ENCODE results near the gene SORBS2. TPM values are rescaled to one million over a fixed set of nuclear protein-coding genes. Genes with fewer than 3 reads are reported as not detected.
"Not testable (repeated sequence)": the region's sequence is repeated elsewhere in the genome, so short reads cannot be mapped to it uniquely, and the experiment has no call there.

Gene SORBS2
- total RNA-seq, 1 donor from 2014 or later, result not detected

DNA sequence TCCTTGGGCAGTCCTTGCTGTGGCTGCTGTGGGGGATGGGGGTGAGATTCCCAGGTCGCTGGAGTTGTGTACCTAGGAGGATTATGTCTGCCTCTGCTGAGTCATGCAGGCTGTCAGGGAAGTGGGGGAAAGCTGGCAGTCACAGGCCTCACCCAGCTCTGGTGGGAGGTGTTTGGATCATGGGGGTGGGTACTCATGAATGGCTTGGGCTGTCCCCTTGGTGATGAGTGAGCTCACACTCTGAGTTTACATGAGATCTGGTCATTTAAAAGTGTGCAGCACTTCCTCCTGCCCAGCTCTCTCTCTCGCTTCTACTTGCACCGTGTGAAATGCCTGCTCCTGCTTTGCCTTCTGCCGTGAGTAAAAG is 252.1 kb downstream of the SORBS2 start:
- no peak overlapping the region for H3K27ac Mint-ChIP-seq
- H3K27me3 Mint-ChIP-seq, result peaks cover 36% of the 10 kb centered on the region
- H3K4me3 Mint-ChIP-seq, result no peak overlapping the region
- TF ChIP-seq, protein P1, sequence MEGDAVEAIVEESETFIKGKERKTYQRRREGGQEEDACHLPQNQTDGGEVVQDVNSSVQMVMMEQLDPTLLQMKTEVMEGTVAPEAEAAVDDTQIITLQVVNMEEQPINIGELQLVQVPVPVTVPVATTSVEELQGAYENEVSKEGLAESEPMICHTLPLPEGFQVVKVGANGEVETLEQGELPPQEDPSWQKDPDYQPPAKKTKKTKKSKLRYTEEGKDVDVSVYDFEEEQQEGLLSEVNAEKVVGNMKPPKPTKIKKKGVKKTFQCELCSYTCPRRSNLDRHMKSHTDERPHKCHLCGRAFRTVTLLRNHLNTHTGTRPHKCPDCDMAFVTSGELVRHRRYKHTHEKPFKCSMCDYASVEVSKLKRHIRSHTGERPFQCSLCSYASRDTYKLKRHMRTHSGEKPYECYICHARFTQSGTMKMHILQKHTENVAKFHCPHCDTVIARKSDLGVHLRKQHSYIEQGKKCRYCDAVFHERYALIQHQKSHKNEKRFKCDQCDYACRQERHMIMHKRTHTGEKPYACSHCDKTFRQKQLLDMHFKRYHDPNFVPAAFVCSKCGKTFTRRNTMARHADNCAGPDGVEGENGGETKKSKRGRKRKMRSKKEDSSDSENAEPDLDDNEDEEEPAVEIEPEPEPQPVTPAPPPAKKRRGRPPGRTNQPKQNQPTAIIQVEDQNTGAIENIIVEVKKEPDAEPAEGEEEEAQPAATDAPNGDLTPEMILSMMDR (IDR thresholded peaks at IDR 0.05), result no peak
- no peak for DNase-seq
- no peak for ATAC-seq (ENCODE audit: low read depth)
- no peaks in the 10 kb centered on the region for H3K4me1 Mint-ChIP-seq
- ChIA-PET POLR2A (no interaction called here), CTCF (no interaction called here)
- intact Hi-C loops (cut with micrococcal nuclease), result no loop called here
- peaks cover 3% of the 10 kb centered on the region for H3K9me3 Mint-ChIP-seq
- H3K36me3 Mint-ChIP-seq (ENCODE audit: low read depth), result no peaks in the 10 kb centered on the region

DNA sequence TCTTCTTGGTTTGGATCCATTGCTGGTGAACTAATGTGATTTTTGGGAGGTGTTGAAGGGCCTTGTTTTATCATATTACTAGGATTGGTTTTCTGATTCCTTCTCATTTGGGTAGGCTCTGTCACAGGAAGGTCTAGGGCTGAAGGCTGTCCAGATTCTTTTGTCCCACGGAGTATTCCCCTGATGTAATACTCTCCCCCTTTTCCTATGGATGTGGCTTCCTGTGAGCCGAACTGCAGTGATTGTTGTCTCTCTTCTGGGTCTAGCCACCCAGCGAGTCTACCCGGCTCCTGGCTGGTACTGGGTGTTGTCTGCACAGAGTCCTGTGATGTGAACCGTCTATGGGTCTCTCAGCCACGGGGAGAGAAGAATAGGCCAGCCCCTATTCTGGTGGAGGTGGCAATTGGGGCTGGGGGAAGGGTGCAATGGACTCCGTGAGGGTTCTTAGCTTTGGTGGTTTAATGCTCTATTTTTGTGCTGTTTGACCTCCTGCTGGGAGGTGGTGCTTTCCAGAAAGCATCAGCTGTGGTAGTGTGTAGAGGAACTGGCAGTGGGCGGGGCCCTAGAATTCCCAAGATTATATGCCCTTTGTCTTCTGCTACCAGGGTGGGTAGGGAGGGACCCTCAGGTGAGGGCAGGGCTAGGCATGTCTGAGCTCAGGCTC is 252.6 kb downstream of the SORBS2 start:
- H3K27ac Mint-ChIP-seq; H3K4me3 Mint-ChIP-seq; H3K36me3 Mint-ChIP-seq (ENCODE audit: low read depth); H3K4me1 Mint-ChIP-seq; DNase-seq; POLR2A ChIA-PET; H3K9me3 Mint-ChIP-seq; CTCF ChIA-PET; intact Hi-C loops (cut with micrococcal nuclease); ATAC-seq (ENCODE audit: low read depth): not testable (repeated sequence)
- H3K27me3 Mint-ChIP-seq, result peaks cover 36% of the 10 kb centered on the region

DNA sequence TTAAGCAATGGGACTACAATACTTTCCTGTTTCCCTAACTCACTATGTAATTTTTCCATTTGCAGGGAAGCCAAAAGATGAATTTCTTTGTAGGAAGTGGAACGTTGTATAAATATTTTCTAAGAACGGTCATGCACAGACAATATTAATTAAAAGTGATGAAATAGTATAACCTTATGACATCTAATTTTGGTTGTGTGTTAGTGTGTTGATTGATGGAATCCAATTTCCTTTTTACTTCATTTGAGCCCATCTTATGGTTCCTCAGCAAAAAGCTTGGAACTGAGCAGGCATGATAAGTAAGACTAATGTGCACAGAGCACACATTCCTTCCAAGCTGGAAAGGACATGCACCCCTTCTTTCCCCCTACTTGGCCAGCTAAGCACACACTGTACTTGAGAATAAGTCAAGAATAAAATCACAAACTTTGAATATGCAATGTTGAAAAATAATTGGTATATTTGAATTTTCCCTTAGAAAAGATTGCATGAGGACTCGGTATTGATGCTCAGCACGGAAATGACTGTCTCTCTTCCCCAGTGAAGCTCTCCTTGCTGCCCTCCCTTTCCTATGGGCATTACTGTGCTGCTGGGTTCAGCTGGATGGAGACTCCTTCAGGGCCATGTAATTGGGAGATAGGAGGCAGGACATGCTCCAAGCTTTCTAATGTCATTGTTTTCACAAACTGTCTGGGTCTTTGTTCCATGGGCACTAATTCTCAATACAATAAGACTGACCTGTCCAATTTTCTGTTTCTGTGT is 257.4 kb downstream of the SORBS2 start:
- ATAC-seq (ENCODE audit: low read depth) (no peak), DNase-seq (no peak)
- Mint-ChIP-seq H3K36me3 (ENCODE audit: low read depth) (no peaks in the 10 kb centered on the region), H3K9me3 (no peaks in the 10 kb centered on the region), H3K4me3 (no peak overlapping the region), H3K27me3 (peaks cover 23% of the 10 kb centered on the region), H3K4me1 (no peaks in the 10 kb centered on the region), H3K27ac (no peak overlapping the region)
- POLR2A ChIA-PET, result no interaction called here
- TF ChIP-seq, protein P1 (IDR thresholded peaks at IDR 0.05), result no peak
- intact Hi-C loops (cut with micrococcal nuclease), result no loop called here
- CTCF ChIA-PET, result no interaction called here

DNA sequence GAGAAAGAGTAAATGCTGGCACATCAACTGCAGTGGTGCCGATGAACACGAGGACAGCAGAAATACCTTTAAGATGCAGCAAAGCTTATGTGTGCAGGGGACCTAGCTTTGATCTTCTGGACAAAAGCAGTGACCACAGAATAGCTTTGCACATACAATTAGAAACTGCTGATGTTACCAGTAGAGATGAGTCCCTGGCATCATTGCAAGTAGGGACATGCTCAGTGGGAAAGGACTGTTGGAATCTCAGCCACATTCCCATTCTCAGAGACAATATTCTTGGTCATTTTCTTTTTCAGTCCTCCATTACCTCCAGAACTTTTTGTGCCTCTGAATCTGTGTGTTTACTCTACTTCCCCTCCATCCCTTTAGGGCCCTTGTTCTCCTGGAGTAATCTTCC is 259.7 kb downstream of the SORBS2 start:
- Mint-ChIP-seq H3K27me3 (peaks cover 8% of the 10 kb centered on the region), H3K9me3 (no peaks in the 10 kb centered on the region), H3K27ac (no peak overlapping the region), H3K4me1 (no peaks in the 10 kb centered on the region), H3K4me3 (no peak overlapping the region), H3K36me3 (ENCODE audit: low read depth) (no peaks in the 10 kb centered on the region)
- DNase-seq (no peak), ATAC-seq (ENCODE audit: low read depth) (no peak)
- CTCF ChIA-PET, result no interaction called here
- intact Hi-C loops (cut with micrococcal nuclease), result no loop called here
- TF ChIP-seq, protein P1 (IDR thresholded peaks at IDR 0.05), result no peak
- POLR2A ChIA-PET, result no interaction called here

DNA sequence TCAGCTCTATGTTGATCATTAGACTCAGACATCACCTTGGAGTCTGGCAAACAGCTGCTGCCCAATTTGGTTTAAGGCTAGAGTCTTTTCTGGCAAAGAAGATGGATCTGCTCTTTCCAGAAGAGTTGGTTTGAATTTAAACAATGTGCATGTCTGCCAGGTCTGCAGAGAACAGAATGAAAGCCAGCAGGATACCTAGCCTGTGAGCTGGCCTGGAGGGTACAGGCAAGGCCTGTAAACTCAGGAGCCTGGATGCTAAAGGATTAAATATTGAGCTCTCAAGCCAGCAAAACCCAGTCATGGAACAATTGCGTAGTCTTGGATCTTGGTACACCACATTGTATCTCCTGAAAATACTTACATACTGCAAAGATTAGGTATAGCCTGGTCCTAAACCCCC is 261.1 kb downstream of the SORBS2 start:
- H3K27ac Mint-ChIP-seq, result no peak overlapping the region
- H3K9me3 Mint-ChIP-seq, result no peaks in the 10 kb centered on the region
- ChIA-PET CTCF (no interaction called here), POLR2A (no interaction called here)
- TF ChIP-seq, protein P1 (IDR thresholded peaks at IDR 0.05), result no peak
- no peak overlapping the region for H3K4me3 Mint-ChIP-seq
- H3K4me1 Mint-ChIP-seq, result no peaks in the 10 kb centered on the region
- DNase-seq, result no peak
- peaks cover 5% of the 10 kb centered on the region for H3K27me3 Mint-ChIP-seq
- intact Hi-C loops (cut with micrococcal nuclease), result no loop called here
- no peak for ATAC-seq (ENCODE audit: low read depth)
- H3K36me3 Mint-ChIP-seq (ENCODE audit: low read depth), result no peaks in the 10 kb centered on the region

Measured in activated B cell treated with CpG ODN at 0.5 μM for 24 hours (primary cell).